Endothelial cell of umbilical vein (primary cell): ENCODE results near the gene WDR86. TPM values are rescaled to one million over a fixed set of nuclear protein-coding genes. Genes with fewer than 3 reads are reported as not detected.

Experiments
- BruUV-seq: library from RNA; stranded (reverse); fragments of 400-500 nt; replicated peaks from 2 replicates; lab custom pipeline; 2021; lab: Mats Ljungman, UMichigan
- CTCF ChIA-PET: fragments of 300-600, 350-600 bp; sonication (Branson Sonifier 250); formaldehyde crosslinking; loops from one replicate; lab custom pipeline; 2021; ENCODE audit warnings: antibody characterized with exemption, inconsistent platforms; lab: Charles Lee
- POLR2A ChIA-PET: fragments of 300-600, 350-600 bp; sonication (Branson Sonifier 250); formaldehyde crosslinking; loops from one replicate; lab custom pipeline; 2021; ENCODE audit warnings: antibody characterized with exemption, inconsistent platforms; lab: Charles Lee
- DNase-seq: peaks from one replicate; pipeline ENCODE4 v3.0.0-alpha.2; 2011; ENCODE audit warnings: low read depth, low spot score
- FAIRE-seq: peaks from 2 replicates; lab custom pipeline; 2011; peaks lifted over from hg19 to GRCh38; lab: Jason Lieb, UNC
- H2AFZ ChIP-seq: 2 replicates; pipeline ENCODE4 v1.6.0; 2012; ENCODE audit warnings: low read depth, low read length, control low read depth, inconsistent platforms
- H3K27ac ChIP-seq: 2 replicates; pipeline ENCODE4 v1.5.1; 2011; ENCODE audit warnings: low read depth, mild to moderate bottlenecking, control low read depth, low read length, moderate library complexity; ENCODE audit not compliant: insufficient read depth
- H3K27me3 ChIP-seq, 2 experiments: 2 replicates each; pipeline versions ENCODE4 v1.6.0 to v1.6.1; 2011; ENCODE audit warnings: low read length in 2 of 2, mixed read lengths in 1 of 2; ENCODE audit not compliant: control insufficient read depth in 2 of 2, insufficient read depth in 2 of 2
- H3K36me3 ChIP-seq, 2 experiments: 2 replicates in 1 of 2; 3 replicates in 1 of 2; pipeline ENCODE4 v1.5.1; 2011; ENCODE audit warnings: low read length in 2 of 2, mild to moderate bottlenecking in 1 of 2, moderate library complexity in 1 of 2; ENCODE audit not compliant: control insufficient read depth in 2 of 2, insufficient read depth in 2 of 2; ENCODE audit errors: extremely low read depth in 1 of 2
- H3K4me1 ChIP-seq: 3 replicates; pipeline ENCODE4 v1.5.1; 2011; ENCODE audit warnings: mild to moderate bottlenecking, low read length; ENCODE audit not compliant: control insufficient read depth, insufficient read depth; ENCODE audit errors: extremely low read depth
- H3K4me2 ChIP-seq: 2 replicates; pipeline ENCODE4 v1.6.1; 2011; ENCODE audit warnings: low read length, control low read depth, mixed read lengths; ENCODE audit not compliant: insufficient read depth
- H3K4me3 ChIP-seq, 3 experiments: fragments of 200-600 bp in 1 of 3; sonication (generic), shearing (Covaris generic) in 1 of 3; replicated peaks in 1 of 3; 2 replicates each; pipeline ENCODE4 v1.5.1; 2011 to 2016; ENCODE audit warnings: control low read depth in 3 of 3, low read length in 3 of 3, mild to moderate bottlenecking in 2 of 3, inconsistent platforms in 1 of 3, low read depth in 1 of 3, moderate library complexity in 1 of 3; ENCODE audit not compliant: insufficient read depth in 1 of 3
- H3K79me2 ChIP-seq: 2 replicates; pipeline ENCODE4 v1.6.0; 2012; ENCODE audit warnings: low read length, inconsistent platforms; ENCODE audit not compliant: control insufficient read depth, insufficient read depth
- H3K9ac ChIP-seq: replicated peaks from 2 replicates; pipeline ENCODE3; 2011; ENCODE audit warnings: low read length, control low read depth; ENCODE audit not compliant: insufficient read depth; ENCODE audit errors: extremely low read depth
- H3K9me1 ChIP-seq: replicated peaks from 3 replicates; pipeline ENCODE4 v1.6.0; 2011; ENCODE audit warnings: mild to moderate bottlenecking, low read length; ENCODE audit not compliant: control insufficient read depth, insufficient read depth; ENCODE audit errors: extremely low read depth
- H3K9me3 ChIP-seq: replicated peaks from 2 replicates; pipeline ENCODE4 v1.5.1; 2012; ENCODE audit warnings: low read length, inconsistent platforms; ENCODE audit not compliant: control insufficient read depth, insufficient read depth
- H4K20me1 ChIP-seq: replicated peaks from 2 replicates; pipeline ENCODE3; 2011; ENCODE audit warnings: mild to moderate bottlenecking, low read length; ENCODE audit not compliant: control insufficient read depth, insufficient read depth; ENCODE audit errors: extremely low read depth
- CTCF ChIP-seq, 2 donors: IDR thresholded peaks; 1 replicate in 1 of 2; 2 replicates in 1 of 2; pipeline ENCODE4 v1.5.1; 2011; ENCODE audit warnings: low read length in 2 of 2, mild to moderate bottlenecking in 2 of 2, moderate library complexity in 2 of 2, control low read depth in 1 of 2, inconsistent platforms in 1 of 2, low read depth in 1 of 2; ENCODE audit not compliant: insufficient read depth in 1 of 2; ENCODE audit errors: extremely low read depth in 1 of 2
- EZH2 ChIP-seq: IDR thresholded peaks from 2 replicates; pipeline ENCODE4 v1.6.1; 2012; ENCODE audit warnings: borderline replicate concordance, low read depth, mild to moderate bottlenecking, moderate library complexity, low read length, inconsistent platforms; ENCODE audit not compliant: severe bottlenecking
- FOS ChIP-seq: IDR thresholded peaks from 2 replicates; pipeline ENCODE4 v1.6.1; 2011; ENCODE audit warnings: mild to moderate bottlenecking, low read length, moderate library complexity, borderline replicate concordance; ENCODE audit not compliant: insufficient read depth
- GATA2 ChIP-seq: IDR thresholded peaks from 2 replicates; pipeline ENCODE4 v1.7.0; 2011; ENCODE audit warnings: low read depth, mild to moderate bottlenecking, moderate library complexity, mixed read lengths, low read length; ENCODE audit not compliant: insufficient read length, insufficient read depth
- JUN ChIP-seq: IDR thresholded peaks from 2 replicates; pipeline ENCODE4 v1.6.1; 2011; ENCODE audit warnings: borderline replicate concordance, low read depth; ENCODE audit not compliant: insufficient read length, insufficient read depth
- MAX ChIP-seq: IDR thresholded peaks from 2 replicates; pipeline ENCODE4 v1.6.1; 2011; ENCODE audit not compliant: insufficient read depth, insufficient read length
- MYC ChIP-seq: IDR thresholded peaks from one replicate; pipeline ENCODE4 v1.6.1; 2011; ENCODE audit warnings: mild to moderate bottlenecking, low read depth, low read length
- POLR2A ChIP-seq: IDR thresholded peaks from 2 replicates; pipeline ENCODE4 v1.6.1; 2012; ENCODE audit warnings: low read depth, mild to moderate bottlenecking, control low read depth, low read length
- POLR2AphosphoS5 ChIP-seq: IDR thresholded peaks from 2 replicates; pipeline ENCODE4 v1.6.1; 2012; ENCODE audit warnings: low read depth, mild to moderate bottlenecking, control low read depth, low read length, moderate library complexity; ENCODE audit not compliant: insufficient read depth
- dilution Hi-C: fragments of 300-500 bp; cut with MboI; formaldehyde crosslinking; loops from one replicate; pipeline ENCODE4 v1.15.0; 2019; ENCODE audit warnings: low sequenced_read_pairs; ENCODE audit not compliant: extremely low pct_ligation_motif_present
- intact Hi-C: fragments of 100-400 bp; cut with micrococcal nuclease; formaldehyde crosslinking; loops from one replicate; pipeline ENCODE4 v1.10.0; 2022
- polyA plus RNA-seq, 4 experiments: library from polyadenylated mRNA; depleted of rRNA in 3 of 4; stranded (reverse) in 3 of 4; unstranded in 1 of 4; fragments of >200 nt; gene quantifications; 2 replicates each; pipeline versions ENCODE4 v1.2.1 to v1.2.3, GENCODE V29; 2011 to 2012; ENCODE audit warnings: missing spikeins in 1 of 4
- total RNA-seq: library from RNA; stranded (reverse); gene quantifications from 2 replicates; pipeline ENCODE4 v1.2.3, GENCODE V29; 2021

The WDR86 gene
- total and polyA plus RNA-seq, 2 donors (not counting 3 experiments of a cell fraction or from before 2014, with no cell fraction given), result not detected

GRCh38 chr7:151456276-151456675, 46.4 kb upstream of the WDR86 start:
- no TSS peak for BruUV-seq
- no peaks in the 10 kb centered on the region for H4K20me1 ChIP-seq
- H3K79me2 ChIP-seq, result no peaks in the 10 kb centered on the region
- no peaks in the 10 kb centered on the region for H3K27me3 ChIP-seq
- peaks cover 15% of the 10 kb centered on the region for H3K4me1 ChIP-seq
- no peak overlapping the region for H3K4me2 ChIP-seq
- TF ChIP-seq EZH2, result no peak
- no peak for TF ChIP-seq CTCF (IDR thresholded peaks at IDR 0.05; ENCODE audit: extremely low read depth in 1 of 2, insufficient read depth in 1 of 2, low read depth in 1 of 2, low read length in 2 of 2)
- TF ChIP-seq POLR2A, result no peak
- no peak for TF ChIP-seq MYC
- no peak for TF ChIP-seq POLR2AphosphoS5
- H3K4me3 ChIP-seq, result no peak overlapping the region
- CTCF ChIA-PET, result interaction anchor here (0.6 to 2.8 kb wide), 2 partner anchors 8 to 46 kb away, joined by 4 to 10 read pairs; no protein-coding TSS in a partner anchor
- no peaks in the 10 kb centered on the region for H3K9me1 ChIP-seq
- no peak overlapping the region for H3K9ac ChIP-seq
- H3K9me3 ChIP-seq, result no peaks in the 10 kb centered on the region
- no peak overlapping the region for H2AFZ ChIP-seq
- no peak for DNase-seq
- H3K36me3 ChIP-seq, result no peaks in the 10 kb centered on the region
- POLR2A ChIA-PET, result no interaction called here
- dilution Hi-C loops (no loop called here), intact Hi-C loops (no loop called here)
- FAIRE-seq, result no peak
- no peak overlapping the region for H3K27ac ChIP-seq

- CTCF ChIA-PET, result interaction anchor here (2.8 kb wide), 1 partner anchor 7 kb away, joined by 10 read pairs; no protein-coding TSS in a partner anchor
Measured at GRCh38 chr7:151455690-151456089, 45.9 kb upstream of the WDR86 start.

More at GRCh38 chr7:151455690-151456089, 45.9 kb upstream of the WDR86 start:
- Histone ChIP-seq H3K4me3 (no peak overlapping the region), H3K27me3 (no peaks in the 10 kb centered on the region), H3K79me2 (no peaks in the 10 kb centered on the region), H3K9ac (no peak overlapping the region), H3K27ac (no peak overlapping the region), H2AFZ (no peak overlapping the region), H3K4me2 (no peak overlapping the region), H3K4me1 (peaks cover 15% of the 10 kb centered on the region), H3K36me3 (no peaks in the 10 kb centered on the region), H3K9me1 (no peaks in the 10 kb centered on the region), H4K20me1 (no peaks in the 10 kb centered on the region), H3K9me3 (no peaks in the 10 kb centered on the region)
- DNase-seq (no peak), FAIRE-seq (no peak)
- TF ChIP-seq GATA2, result no peak
- no peak for TF ChIP-seq EZH2
- TF ChIP-seq MAX, result no peak
- no peak for TF ChIP-seq FOS
- no peak for TF ChIP-seq POLR2A
- no peak for TF ChIP-seq JUN
- TF ChIP-seq CTCF (IDR thresholded peaks at IDR 0.05; ENCODE audit: extremely low read depth in 1 of 2, insufficient read depth in 1 of 2, low read depth in 1 of 2, low read length in 2 of 2), result no peak
- no peak for TF ChIP-seq POLR2AphosphoS5
- no peak for TF ChIP-seq MYC
- intact Hi-C loops (no loop called here), dilution Hi-C loops (no loop called here)
- no TSS peak for BruUV-seq
- POLR2A ChIA-PET, result no interaction called here
